ENCODE results near the gene CSRNP2.

CSRNP2 gene

DNA sequence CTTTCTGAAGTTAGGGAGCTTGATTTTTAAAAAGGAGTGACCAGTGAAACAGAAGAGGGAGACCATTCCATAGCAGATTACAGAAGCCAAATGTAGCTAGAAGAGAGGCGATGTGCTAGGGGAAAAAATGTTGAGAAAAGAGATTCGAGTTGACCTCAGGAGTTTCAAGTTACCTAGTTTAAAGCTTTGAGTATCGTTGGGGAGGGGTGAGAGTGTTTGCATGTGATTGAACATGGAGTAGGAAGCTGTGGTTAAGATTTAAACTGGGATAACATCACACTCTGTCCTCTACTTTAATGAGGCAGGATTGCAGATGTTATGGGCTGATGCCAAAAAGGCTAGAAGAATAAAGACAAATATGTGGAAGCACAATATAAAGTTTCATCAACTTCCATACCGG, 31.6 kb downstream of the CSRNP2 start:
- TF ChIP-seq MYC (IDR thresholded peaks at IDR 0.05; ENCODE audit: low read depth, low read length) (no peak), POLR2A (IDR thresholded peaks at IDR 0.05; ENCODE audit: extremely low read depth, insufficient read length) (no peak)
- TF ChIP-seq, protein P1, sequence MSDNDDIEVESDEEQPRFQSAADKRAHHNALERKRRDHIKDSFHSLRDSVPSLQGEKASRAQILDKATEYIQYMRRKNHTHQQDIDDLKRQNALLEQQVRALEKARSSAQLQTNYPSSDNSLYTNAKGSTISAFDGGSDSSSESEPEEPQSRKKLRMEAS (IDR thresholded peaks at IDR 0.05; ENCODE audit: low read depth, low read length), result no peak
- TF ChIP-seq, protein P2, sequence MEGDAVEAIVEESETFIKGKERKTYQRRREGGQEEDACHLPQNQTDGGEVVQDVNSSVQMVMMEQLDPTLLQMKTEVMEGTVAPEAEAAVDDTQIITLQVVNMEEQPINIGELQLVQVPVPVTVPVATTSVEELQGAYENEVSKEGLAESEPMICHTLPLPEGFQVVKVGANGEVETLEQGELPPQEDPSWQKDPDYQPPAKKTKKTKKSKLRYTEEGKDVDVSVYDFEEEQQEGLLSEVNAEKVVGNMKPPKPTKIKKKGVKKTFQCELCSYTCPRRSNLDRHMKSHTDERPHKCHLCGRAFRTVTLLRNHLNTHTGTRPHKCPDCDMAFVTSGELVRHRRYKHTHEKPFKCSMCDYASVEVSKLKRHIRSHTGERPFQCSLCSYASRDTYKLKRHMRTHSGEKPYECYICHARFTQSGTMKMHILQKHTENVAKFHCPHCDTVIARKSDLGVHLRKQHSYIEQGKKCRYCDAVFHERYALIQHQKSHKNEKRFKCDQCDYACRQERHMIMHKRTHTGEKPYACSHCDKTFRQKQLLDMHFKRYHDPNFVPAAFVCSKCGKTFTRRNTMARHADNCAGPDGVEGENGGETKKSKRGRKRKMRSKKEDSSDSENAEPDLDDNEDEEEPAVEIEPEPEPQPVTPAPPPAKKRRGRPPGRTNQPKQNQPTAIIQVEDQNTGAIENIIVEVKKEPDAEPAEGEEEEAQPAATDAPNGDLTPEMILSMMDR (IDR thresholded peaks at IDR 0.05; ENCODE audit: low read depth, low read length), result no peak
- no peak overlapping the region for H3K4me3 ChIP-seq (ENCODE audit: low read depth, low read length)
- no peak for DNase-seq (ENCODE audit: low read depth)

- H3K4me3 ChIP-seq (ENCODE audit: low read depth, low read length), result peak overlapping the region; percentile 96
- TF ChIP-seq POLR2A (IDR thresholded peaks at IDR 0.05; ENCODE audit: extremely low read depth, insufficient read length) (no peak), MYC (IDR thresholded peaks at IDR 0.05; ENCODE audit: low read depth, low read length) (no peak)
- TF ChIP-seq, protein P1 (IDR thresholded peaks at IDR 0.05; ENCODE audit: low read depth, low read length), result no peak
- TF ChIP-seq, protein P2 (IDR thresholded peaks at IDR 0.05; ENCODE audit: low read depth, low read length), result no peak
- no peak for DNase-seq (ENCODE audit: low read depth)
These were observed 33.9 kb downstream of the CSRNP2 start for GRCh38 chr12:51049525-51049924.

DNA sequence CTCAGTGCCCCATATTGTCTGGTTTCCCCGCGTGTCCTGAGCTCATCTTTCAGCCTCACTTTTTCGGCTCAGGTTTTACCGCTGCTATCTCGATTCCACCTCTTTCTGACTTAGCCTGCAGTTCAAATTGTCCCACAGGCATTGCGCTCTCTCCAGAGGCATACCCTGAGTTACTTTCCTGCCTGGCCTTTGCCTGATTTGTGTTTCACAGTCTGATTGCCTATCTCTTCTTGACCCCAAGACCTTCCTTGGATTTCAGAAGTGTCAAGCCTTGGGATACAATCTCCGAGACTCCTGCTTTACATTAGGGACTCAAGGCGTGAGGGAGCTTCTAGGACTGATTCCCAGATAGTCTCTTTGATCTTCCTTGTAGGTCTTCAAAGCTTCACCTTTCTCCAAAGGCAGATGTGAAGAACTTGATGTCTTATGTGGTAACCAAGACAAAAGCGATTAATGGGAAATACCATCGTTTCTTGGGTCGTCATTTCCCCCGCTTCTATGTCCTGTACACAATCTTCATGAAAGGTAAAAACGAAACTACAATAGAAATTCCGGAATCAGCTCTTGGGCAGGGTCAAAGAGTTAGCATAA, 34.6 kb downstream of the CSRNP2 start:
- TF ChIP-seq, protein P2 (IDR thresholded peaks at IDR 0.05; ENCODE audit: low read depth, low read length), result no peak
- H3K4me3 ChIP-seq (ENCODE audit: low read depth, low read length), result peak overlapping the region; percentile 96
- peak; percentile 38 for DNase-seq (ENCODE audit: low read depth)

GRCh38 chr12:51047655-51048540, 35.5 kb downstream of the CSRNP2 start, which contains the start of gene LETMD1:
Gene LETMD1, plus strand, starts transcription at chr12:51048327. Its CDS starts 30 bp downstream, at chr12:51048357.
- DNase-seq (ENCODE audit: low read depth), result peak; percentile 99
- TF ChIP-seq POLR2A (IDR thresholded peaks at IDR 0.05; ENCODE audit: extremely low read depth, insufficient read length) (peak; percentile 87), MYC (IDR thresholded peaks at IDR 0.05; ENCODE audit: low read depth, low read length) (peak; percentile 82)
- TF ChIP-seq, protein P1 (IDR thresholded peaks at IDR 0.05; ENCODE audit: low read depth, low read length), result peak; percentile 84
- TF ChIP-seq, protein P2 (IDR thresholded peaks at IDR 0.05; ENCODE audit: low read depth, low read length), result peak; percentile 88

GRCh38 chr12:51036279-51036678, 47.1 kb downstream of the CSRNP2 start:
- DNase-seq (ENCODE audit: low read depth), result no peak
- no peak overlapping the region for H3K4me3 ChIP-seq (ENCODE audit: low read depth, low read length)
- no peak for TF ChIP-seq MYC (IDR thresholded peaks at IDR 0.05; ENCODE audit: low read depth, low read length)
- TF ChIP-seq, protein P2 (IDR thresholded peaks at IDR 0.05; ENCODE audit: low read depth, low read length), result no peak
- no peak for TF ChIP-seq POLR2A (IDR thresholded peaks at IDR 0.05; ENCODE audit: extremely low read depth, insufficient read length)
- TF ChIP-seq, protein P1 (IDR thresholded peaks at IDR 0.05; ENCODE audit: low read depth, low read length), result no peak

More at GRCh38 chr12:51047655-51048540, 35.5 kb downstream of the CSRNP2 start, which contains the start of gene LETMD1:
- peak within 1 kb of the TSS; percentile 96 for H3K4me3 ChIP-seq (ENCODE audit: low read depth, low read length)

Measured in NB4 (cell line).